Articular chondrocyte of knee joint (primary cell): Measurements from ENCODE around the gene FAM13A. TPM values are rescaled to one million over a fixed set of nuclear protein-coding genes. Genes with fewer than 3 reads are reported as not detected.

Experiments
- small RNA-seq: library from RNA; depleted of rRNA; stranded (forward); fragments of <200 nt; gene quantifications from one replicate; pipeline ENCODE3, GENCODE V24; 2012
- total RNA-seq: library from RNA; depleted of rRNA; stranded (reverse); fragments of >200 nt; gene quantifications from 2 replicates; pipeline ENCODE4 v1.2.3, GENCODE V29; 2012

The FAM13A gene
- 32.4 and 38.0 TPM in 2 replicates for total RNA-seq

DNA sequence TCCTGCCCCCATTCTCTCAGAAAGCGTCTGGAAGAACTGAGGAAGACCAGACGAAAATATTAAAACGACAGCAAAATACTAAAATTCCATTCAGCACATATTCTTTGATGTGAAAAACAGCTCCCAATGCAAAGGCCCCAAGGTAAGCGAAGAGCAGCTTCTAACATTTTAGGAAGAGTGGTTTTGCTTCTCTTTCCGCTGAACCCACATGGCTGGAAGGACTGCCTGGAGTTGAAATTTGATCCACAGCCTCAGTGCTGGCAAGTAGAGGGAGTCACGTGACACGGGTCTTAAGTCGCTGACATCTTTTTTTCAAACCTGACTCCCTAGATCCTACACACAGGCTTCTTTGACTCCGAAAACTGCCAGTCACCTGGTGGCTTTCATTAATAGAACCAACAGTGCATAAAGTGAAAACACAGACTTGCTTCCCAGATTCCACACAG is at the start of gene FAM13A:
FAM13A (minus strand) TSS at position 233 of the 446 bp plus-strand sequence; CDS start at position 12, 221 bp downstream.

DNA sequence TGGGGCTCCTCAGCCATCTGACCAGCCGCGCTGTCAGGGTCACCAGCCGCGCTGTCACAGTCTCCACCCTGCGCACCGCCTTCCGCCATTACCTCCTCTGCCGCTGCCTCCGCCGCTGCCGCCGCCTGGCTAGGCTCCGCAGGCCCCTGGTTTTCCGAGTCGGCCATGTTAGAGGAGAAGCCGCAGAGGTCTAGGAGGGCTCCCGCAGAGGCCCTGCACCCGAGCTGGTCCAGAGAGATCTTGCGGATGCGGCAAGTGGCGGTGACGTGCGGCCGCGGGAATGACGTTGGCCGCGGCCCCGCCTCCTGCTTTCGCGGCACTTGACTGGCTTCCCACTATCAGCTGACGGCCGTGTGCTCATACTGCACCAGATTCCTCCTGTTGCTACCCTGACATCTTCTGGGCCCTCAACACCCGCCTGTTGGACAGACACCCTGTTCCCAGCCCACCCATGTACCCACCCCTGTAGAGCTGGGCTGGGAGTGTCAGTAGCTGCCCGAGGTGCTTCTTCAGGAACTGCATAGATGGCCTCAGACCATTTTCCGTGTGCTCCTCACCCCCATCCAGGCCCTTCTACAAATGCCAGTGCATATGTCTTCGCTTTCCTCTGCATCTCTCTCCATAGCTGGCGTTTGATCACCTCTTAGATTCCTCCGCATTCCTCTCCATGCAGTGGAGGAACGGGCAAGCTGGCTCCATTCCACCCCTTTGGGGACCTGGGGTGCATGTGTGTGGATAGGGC is 359.2 kb downstream of the FAM13A start, which contains the start of gene NAP1L5:
NAP1L5 (minus strand) TSS at position 242 of the 742 bp plus-strand sequence; CDS start at position 167, 75 bp downstream.

Small RNA genes lying within 50 kb of the gene (small RNA-seq; reads per million reads assigned to genes)
- not detected for gene RF02115
- 0.34 reads per million for gene RNU6-33P

Other genes starting within 250 kb of the FAM13A start
- 9.5 and 12.5 TPM in 2 replicates for gene TIGD2, start 54.3 kb upstream of the FAM13A start, total RNA-seq